Heart right ventricle (tissue), 16 donors: ENCODE measurements around the gene C1QTNF1. TPM values are rescaled to one million over a fixed set of nuclear protein-coding genes. Genes with fewer than 3 reads are reported as not detected.
A peak's percentile ranks its signal among the peaks of the same experiment; 100 is the strongest.

Experiments used
- ATAC-seq, 8 donors: fragments of 200-7000 bp; cut with Tn5 transposase; one replicate each; pipeline ENCODE4 v1.9.1; 2020; ENCODE audit warnings: mild to moderate bottlenecking in 8 of 8, moderate library complexity in 8 of 8, moderate number of reproducible peaks in 1 of 8
- DNase-seq, 2 donors: peaks; one replicate each; pipeline ENCODE4 v3.0.0-alpha.2; 2020
- H3K27ac ChIP-seq, 10 donors: fragments of 200-600 bp; sonication (generic) in 2 of 10; one replicate each; pipeline versions ENCODE4 v1.5.0 to v1.8.0; 2020 to 2022; ENCODE audit warnings: mild to moderate bottlenecking in 3 of 10
- H3K27me3 ChIP-seq, 7 donors: fragments of 200-600 bp; one replicate each; pipeline ENCODE4 v1.8.0; 2021 to 2022; ENCODE audit warnings: mild to moderate bottlenecking in 2 of 7
- H3K36me3 ChIP-seq, 9 donors: fragments of 200-600 bp; sonication (generic) in 1 of 9; one replicate each; pipeline versions ENCODE4 v1.5.0 to v1.8.0; 2020 to 2022; ENCODE audit warnings: mild to moderate bottlenecking in 2 of 9
- H3K4me1 ChIP-seq, 9 donors: fragments of 200-600 bp; sonication (generic) in 1 of 9; one replicate each; pipeline versions ENCODE4 v1.5.0 to v1.8.0; 2020 to 2022; ENCODE audit warnings: mild to moderate bottlenecking in 4 of 9
- H3K4me3 ChIP-seq, 10 donors: fragments of 200-600 bp; sonication (generic) in 2 of 10; one replicate each; pipeline versions ENCODE4 v1.5.0 to v1.8.0; 2020 to 2022; ENCODE audit warnings: mild to moderate bottlenecking in 7 of 10, moderate library complexity in 2 of 10
- H3K9me3 ChIP-seq, 11 donors: fragments of 200-600 bp in 10 of 11; sonication (generic) in 2 of 11; one replicate each; pipeline versions ENCODE4 v1.5.0 to v1.8.0; 2013 to 2022; ENCODE audit warnings: mild to moderate bottlenecking in 2 of 11, control low read depth in 1 of 11, moderate library complexity in 1 of 11
- WGBS, 2 donors: extraction: QIAGEN DNeasy Blood & Tissue Kit; methylation state at CpG; one replicate each; pipeline ENCODE4 v1.1.7; 2013; ENCODE audit warnings: inconsistent platforms in 1 of 2; 5-methylcytosine and 5-hydroxymethylcytosine counted together
- intact Hi-C, 10 donors: fragments of 100-400 bp; cut with DNase I; formaldehyde crosslinking; loops; one replicate each; pipeline versions ENCODE4 v1.11.1 to v1.14.2; 2022
- polyA plus RNA-seq, 2 donors: library from polyadenylated mRNA; stranded (reverse); fragments of 200-250 nt; gene quantifications; one replicate each; pipeline ENCODE4 v1.2.3, GENCODE V29; 2013
- total RNA-seq, 10 donors: library from RNA; stranded (reverse); fragmentation: NEBNext Ultra II Directional in 3 of 10; extraction: Animal tissue kit (Norgen Biotek cat#: 25700) in 3 of 10; gene quantifications; one replicate each; pipeline versions ENCODE4 v1.2.1 to v1.2.4, GENCODE V29; 2021 to 2023
- TF ChIP-seq, protein P1 (sequence below), 9 donors: fragments of 200-600 bp; sonication (generic) in 2 of 9; IDR thresholded peaks; one replicate each; pipeline versions ENCODE4 v1.5.0 to v1.8.0; 2021 to 2022; ENCODE audit warnings: antibody characterized with exemption in 9 of 9, mild to moderate bottlenecking in 5 of 9, moderate library complexity in 1 of 9
- donor health status: Arrhythmogenic right ventricular cardiomyopathy.
- donor health status: ischemic (EF 13 %, LVEDD 7.1; RV severe dilation, severe dysfunction).
- donor health status: healthy with polysubstance abuse.
- donor health status: DM: no; HTN: yes; CAD: no.
- donor health status: DM: no; HTN: no; CAD: no.
- donor health status: ischemic (EF 25% LVEDD 6.9; RV normal size, moderate dysfunction).
- donor health status: ischemic (EF 25% LVEDD 5.7; RV mildly dilated, moderate dysfunction).
- donor health status: healthy.
- donor health status: DM: yes; HTN: yes; CAD: no.
- donor health status: Ischemic cardiomyopathy.
- donor health status: ischemic (EF 35%, LVEDD 5.7; RV mildly dilated, moderate dysfunction).
- donor health status: nonischemic (EF 11% LVEDD 7.7; RV severe dilation, severe dysfunction).
- donor health status: DM: yes; HTN: yes; CAD: no.
- donor health status: PGD.
- donor health status: ischemic (EF 29% LVEDD 5.4; RV normal size, mild dysfunction).
- donor health status: nonischemic (EF 23%, LVEDD 6.1; RV moderate dilation, normal function).

Gene C1QTNF1
- total and polyA plus RNA-seq, 12 donors: 29.3 to 685 (median 67.3) TPM

DNA sequence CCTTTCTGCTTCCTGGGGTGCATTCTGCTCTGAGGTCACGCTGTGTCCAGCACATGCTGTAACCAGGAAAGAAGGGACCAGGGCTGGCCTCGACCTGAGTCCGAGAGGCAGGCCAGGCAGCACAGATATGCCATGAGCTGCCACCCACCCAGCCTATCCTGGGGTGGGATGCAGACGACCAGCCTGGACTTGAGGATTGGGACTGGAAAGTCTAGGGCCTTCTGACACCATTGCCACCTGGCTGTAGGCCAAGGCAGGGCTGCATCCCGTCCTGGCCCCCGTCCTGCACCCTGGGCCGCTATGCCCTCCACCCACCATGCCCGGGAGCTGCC is 65.0 kb downstream of the C1QTNF1 start:
- peaks cover 0 to 15% (median 6%) of the 10 kb centered on the region in 9 donors for H3K4me1 ChIP-seq
- WGBS, 2 donors: 76 to 78% methylated on average over 8 of the region's 8 CpGs
- H3K9me3 ChIP-seq: no peaks in the 10 kb centered on the region
- H3K4me3 ChIP-seq: no peak overlapping the region
- no peak overlapping the region for H3K27ac ChIP-seq
- TF ChIP-seq, protein P1, sequence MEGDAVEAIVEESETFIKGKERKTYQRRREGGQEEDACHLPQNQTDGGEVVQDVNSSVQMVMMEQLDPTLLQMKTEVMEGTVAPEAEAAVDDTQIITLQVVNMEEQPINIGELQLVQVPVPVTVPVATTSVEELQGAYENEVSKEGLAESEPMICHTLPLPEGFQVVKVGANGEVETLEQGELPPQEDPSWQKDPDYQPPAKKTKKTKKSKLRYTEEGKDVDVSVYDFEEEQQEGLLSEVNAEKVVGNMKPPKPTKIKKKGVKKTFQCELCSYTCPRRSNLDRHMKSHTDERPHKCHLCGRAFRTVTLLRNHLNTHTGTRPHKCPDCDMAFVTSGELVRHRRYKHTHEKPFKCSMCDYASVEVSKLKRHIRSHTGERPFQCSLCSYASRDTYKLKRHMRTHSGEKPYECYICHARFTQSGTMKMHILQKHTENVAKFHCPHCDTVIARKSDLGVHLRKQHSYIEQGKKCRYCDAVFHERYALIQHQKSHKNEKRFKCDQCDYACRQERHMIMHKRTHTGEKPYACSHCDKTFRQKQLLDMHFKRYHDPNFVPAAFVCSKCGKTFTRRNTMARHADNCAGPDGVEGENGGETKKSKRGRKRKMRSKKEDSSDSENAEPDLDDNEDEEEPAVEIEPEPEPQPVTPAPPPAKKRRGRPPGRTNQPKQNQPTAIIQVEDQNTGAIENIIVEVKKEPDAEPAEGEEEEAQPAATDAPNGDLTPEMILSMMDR (IDR thresholded peaks at IDR 0.05): no peak
- H3K36me3 ChIP-seq: peaks cover 4 to 45% (median 18%) of the 10 kb centered on the region in 9 donors
- H3K27me3 ChIP-seq: peaks cover 0 to 32% (median 16%) of the 10 kb centered on the region in 7 donors
- intact Hi-C loops: loop anchor here in 4 of 10 donors (2.0 to 10.0 kb wide), 6 partner anchors 54 to 626 kb away; no protein-coding TSS in a partner anchor
- no peak for DNase-seq
- ATAC-seq: no peak

DNA sequence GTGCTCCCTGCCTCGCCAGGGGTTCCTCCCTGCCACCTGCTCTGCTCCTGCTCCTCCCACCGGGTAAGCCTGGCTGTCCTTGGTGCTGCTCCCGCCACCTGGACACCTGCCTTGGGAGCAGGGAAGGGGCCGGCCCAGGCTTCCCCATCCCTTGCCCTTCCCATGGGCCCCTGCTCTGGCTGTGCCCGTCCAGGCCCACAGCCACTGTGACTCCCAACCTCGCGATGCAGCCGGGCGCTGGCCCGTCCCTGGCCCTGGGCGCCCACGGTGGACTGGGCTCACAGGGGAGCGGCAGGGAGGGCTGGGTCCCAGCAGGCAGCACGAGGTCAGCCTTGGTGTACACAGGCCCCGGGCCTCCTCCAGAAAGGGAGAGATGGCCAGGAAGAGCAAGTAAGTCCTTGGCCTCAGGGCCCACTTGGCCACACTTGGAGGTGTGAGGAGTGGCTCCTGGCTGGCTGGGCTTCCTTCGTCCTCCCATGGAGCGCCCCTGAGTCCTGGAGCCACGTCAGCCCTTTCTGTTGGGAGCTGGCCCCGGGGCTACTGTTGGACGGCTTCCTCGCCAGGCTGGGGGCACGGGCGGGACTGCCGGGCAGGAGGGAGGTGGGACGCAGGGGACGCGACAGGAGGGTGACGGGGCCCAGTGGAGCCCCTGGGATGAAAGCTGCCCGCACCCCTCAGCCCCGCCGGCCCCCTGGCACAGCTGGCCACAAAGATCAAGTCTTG is 65.9 kb downstream of the C1QTNF1 start:
- TF ChIP-seq, protein P1 (IDR thresholded peaks at IDR 0.05): no peak
- Histone ChIP-seq H3K9me3 (no peaks in the 10 kb centered on the region), H3K27ac (no peak overlapping the region), H3K36me3 (peaks cover under 1 to 36% (median 11%) of the 10 kb centered on the region in 9 donors), H3K4me3 (no peak overlapping the region), H3K4me1 (peaks cover 0 to 15% (median 6%) of the 10 kb centered on the region in 9 donors), H3K27me3 (peaks cover 0 to 42% (median 25%) of the 10 kb centered on the region in 7 donors)
- intact Hi-C loops: loop anchor here in 5 of 10 donors (2.0 to 10.0 kb wide), 6 partner anchors 55 to 625 kb away; no protein-coding TSS in a partner anchor
- ATAC-seq (peak in 2 of 8 donors; percentile 1 to 4), DNase-seq (no peak)
- WGBS, 2 donors: 63 to 77% methylated on average over 31 of the region's 31 CpGs

DNA sequence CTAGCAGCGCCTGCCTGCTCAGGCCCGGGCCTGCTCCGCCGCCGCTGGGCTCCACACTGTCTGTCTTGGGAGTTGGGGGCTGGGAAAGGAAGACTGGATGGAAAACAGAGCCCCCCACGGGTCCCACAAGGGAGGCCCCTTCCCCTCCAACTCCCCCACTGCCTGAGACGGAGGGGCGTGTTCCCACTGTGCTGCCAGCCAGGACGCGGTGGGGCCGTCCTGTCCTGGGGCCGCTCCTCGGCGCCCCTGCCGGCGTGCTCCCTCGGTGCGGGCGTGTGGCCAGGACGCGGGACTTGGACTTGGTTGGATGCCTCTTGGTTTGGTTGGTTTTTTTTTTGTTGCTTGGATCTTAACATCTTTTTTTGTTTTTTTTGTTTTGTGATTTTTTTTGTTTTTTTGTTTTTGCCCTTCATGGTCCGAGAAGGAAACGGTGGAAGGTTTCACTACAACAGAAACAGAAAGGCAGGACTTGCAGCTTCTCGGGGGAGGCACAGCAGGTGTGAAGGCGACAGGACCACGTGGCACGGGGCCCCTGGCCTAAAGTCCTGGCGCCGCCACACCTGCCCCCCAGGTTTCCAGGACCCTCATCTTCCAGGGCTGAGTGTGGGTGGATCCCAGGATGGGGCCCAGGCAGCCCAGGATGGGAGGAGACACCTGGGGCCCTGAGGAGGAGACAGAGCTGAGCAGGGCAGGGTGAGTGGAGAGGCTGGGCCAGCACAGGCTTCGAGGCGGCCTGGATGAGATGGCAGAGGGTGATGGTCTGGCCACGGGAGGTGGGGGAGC is 66.7 kb downstream of the C1QTNF1 start:
- intact Hi-C loops: loop anchor here in 2 of 10 donors (10.0 kb wide), 1 partner anchor 614 kb away; no protein-coding TSS in a partner anchor
- TF ChIP-seq, protein P1 (IDR thresholded peaks at IDR 0.05): peak in 4 of 9 donors; percentile 22 to 34 (median 33)
- ATAC-seq (peak in 2 of 8 donors; percentile 5 to 26), DNase-seq (no peak)
- peaks cover 0 to 15% (median 6%) of the 10 kb centered on the region in 9 donors for H3K4me1 ChIP-seq
- WGBS, 2 donors: 31 to 45% methylated on average over 31 to 32 of the region's 32 CpGs
- peaks cover 0 to 49% (median 33%) of the 10 kb centered on the region in 7 donors for H3K27me3 ChIP-seq
- no peak overlapping the region for H3K4me3 ChIP-seq
- H3K9me3 ChIP-seq: no peaks in the 10 kb centered on the region
- no peak overlapping the region for H3K27ac ChIP-seq
- peaks cover 0 to 28% (median 6%) of the 10 kb centered on the region in 9 donors for H3K36me3 ChIP-seq

DNA sequence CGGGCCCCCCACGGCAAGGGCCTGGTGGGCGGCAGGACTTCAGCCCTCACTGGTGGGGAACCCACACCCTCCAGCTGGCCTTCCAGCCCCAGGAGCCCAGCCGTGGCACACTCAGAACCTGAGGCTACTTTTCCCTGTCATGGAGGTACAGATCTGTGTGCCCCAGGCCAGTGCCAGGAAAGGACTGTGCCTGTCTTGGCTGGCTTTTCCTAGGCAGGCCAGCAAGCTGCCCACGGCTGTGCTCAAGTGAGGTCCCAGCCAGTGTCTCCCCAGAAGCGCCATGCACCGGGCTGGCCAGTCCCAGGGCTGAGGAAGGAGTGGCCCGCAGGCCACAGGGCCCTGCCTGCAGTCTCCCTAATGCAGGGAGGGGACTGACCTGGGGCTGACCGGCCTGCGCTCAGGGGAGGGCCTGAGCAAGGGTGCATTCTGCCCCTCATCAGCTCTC is 67.3 kb downstream of the C1QTNF1 start:
- 81 to 86% methylated on average over 10 of the region's 10 CpGs for WGBS, 2 donors
- no peaks in the 10 kb centered on the region for H3K9me3 ChIP-seq
- TF ChIP-seq, protein P1 (IDR thresholded peaks at IDR 0.05): no peak
- peaks cover 0 to 22% (median 4%) of the 10 kb centered on the region in 9 donors for H3K36me3 ChIP-seq
- intact Hi-C loops: loop anchor here in 2 of 10 donors (10.0 kb wide), 1 partner anchor 614 kb away; no protein-coding TSS in a partner anchor
- peaks cover 0 to 15% (median 6%) of the 10 kb centered on the region in 9 donors for H3K4me1 ChIP-seq
- no peak overlapping the region for H3K4me3 ChIP-seq
- peaks cover 5 to 55% (median 39%) of the 10 kb centered on the region in 7 donors for H3K27me3 ChIP-seq
- no peak for DNase-seq
- no peak overlapping the region for H3K27ac ChIP-seq
- ATAC-seq: no peak
